ENCODE measurements around the gene OR51V1.
"Not testable (repeated sequence)": the region's sequence is repeated elsewhere in the genome, so short reads cannot be mapped to it uniquely, and the experiment has no call there.

DNA sequence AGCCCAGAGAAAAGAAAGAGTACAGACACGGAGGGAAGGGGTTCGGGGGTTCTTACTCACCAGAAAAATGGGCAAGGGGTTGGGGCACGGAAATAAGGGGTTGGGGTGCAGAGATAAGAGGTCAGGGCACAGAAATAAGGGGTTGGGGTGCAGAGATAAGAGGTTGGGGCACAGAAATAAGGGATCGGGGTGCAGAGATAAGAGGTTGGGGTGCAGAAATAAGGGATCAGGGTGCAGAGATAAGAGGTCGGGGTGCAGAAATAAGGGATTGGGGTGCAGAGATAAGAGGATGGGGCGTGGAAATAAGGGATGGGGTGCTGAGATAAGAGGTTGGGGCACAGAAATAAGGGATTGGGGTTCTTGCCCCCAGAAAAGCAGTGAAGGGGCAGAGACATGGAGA is 35.7 kb downstream of the OR51V1 start:
- not testable (repeated sequence) for TF ChIP-seq EZH2 (IDR thresholded peaks at IDR 0.05; ENCODE audit: insufficient read depth, poor library complexity, severe bottlenecking); EZH2phosphoT487 (IDR thresholded peaks at IDR 0.05; ENCODE audit: insufficient read depth, low read depth)

Measured in GM23248 (cell line).